Urinary bladder (tissue), 4 donors: ENCODE measurements around the gene PIP5K1B. TPM values are rescaled to one million over a fixed set of nuclear protein-coding genes. Genes with fewer than 3 reads are reported as not detected.

Source experiments
- DNase-seq: peaks from one replicate; pipeline ENCODE4 v3.0.0-alpha.2; 2015; ENCODE audit errors: extremely low spot score
- H3K27ac ChIP-seq: one replicate; pipeline ENCODE4 v1.5.1; 2013; ENCODE audit warnings: low read depth, mild to moderate bottlenecking, moderate library complexity
- H3K36me3 ChIP-seq: one replicate; pipeline ENCODE4 v1.6.1; 2013; ENCODE audit warnings: mild to moderate bottlenecking, moderate library complexity; ENCODE audit not compliant: insufficient read depth
- H3K4me1 ChIP-seq: one replicate; pipeline ENCODE4 v1.6.1; 2013; ENCODE audit warnings: mild to moderate bottlenecking, moderate library complexity; ENCODE audit not compliant: insufficient read depth
- H3K4me3 ChIP-seq: one replicate; pipeline ENCODE4 v1.5.1; 2013; ENCODE audit warnings: low read depth, low read length
- WGBS: extraction: QIAGEN DNeasy Blood & Tissue Kit; methylation state at CpG from one replicate; pipeline ENCODE4 v1.1.7; 2013; 5-methylcytosine and 5-hydroxymethylcytosine counted together
- polyA plus RNA-seq: library from polyadenylated mRNA; stranded (reverse); fragments of 200-250 nt; gene quantifications from one replicate; pipeline ENCODE4 v1.2.3, GENCODE V29; 2013
- total RNA-seq: library from RNA; depleted of rRNA; stranded (reverse); fragments of >200 nt; gene quantifications from one replicate; pipeline ENCODE4 v1.2.3, GENCODE V29; 2014
- donor health status: healthy with polysubstance abuse.
- donor health status: healthy.

PIP5K1B gene
- total and polyA plus RNA-seq, 2 donors = 3.1 to 6.4 TPM

- DNase-seq = no peak
- no peak overlapping the region for H3K4me3 ChIP-seq
- H3K36me3 ChIP-seq = no peaks in the 10 kb centered on the region
- 97% methylated on average over 1 of the region's 1 CpG for whole genome bisulfite sequencing
- H3K27ac ChIP-seq = no peak overlapping the region
- H3K4me1 ChIP-seq = no peaks in the 10 kb centered on the region
Observed at GRCh38 chr9:68957479-68957878, 252.4 kb downstream of the PIP5K1B start.

- no peak overlapping the region for H3K4me3 ChIP-seq
Observed at GRCh38 chr9:68961587-68961986, 256.5 kb downstream of the PIP5K1B start.

GRCh38 chr9:68963416-68963815 lies 258.4 kb downstream of the PIP5K1B start:
- DNase-seq = no peak
- no peaks in the 10 kb centered on the region for H3K36me3 ChIP-seq
- no peaks in the 10 kb centered on the region for H3K4me1 ChIP-seq
- H3K27ac ChIP-seq = no peak overlapping the region
- H3K4me3 ChIP-seq = no peak overlapping the region
- WGBS = 81% methylated on average over 3 of the region's 3 CpGs

More at GRCh38 chr9:68961587-68961986, 256.5 kb downstream of the PIP5K1B start:
- Histone ChIP-seq H3K4me1 (no peaks in the 10 kb centered on the region), H3K27ac (no peak overlapping the region), H3K36me3 (no peaks in the 10 kb centered on the region)
- 81% methylated on average over 4 of the region's 4 CpGs for WGBS
- DNase-seq = no peak

- Histone ChIP-seq H3K4me3 (no peak overlapping the region), H3K4me1 (no peaks in the 10 kb centered on the region), H3K27ac (no peak overlapping the region), H3K36me3 (no peaks in the 10 kb centered on the region)
- DNase-seq = no peak
- 58% methylated on average over 3 of the region's 3 CpGs for WGBS
Observed at GRCh38 chr9:68964102-68964541, 259.1 kb downstream of the PIP5K1B start.

GRCh38 chr9:68964765-68965164 lies 259.7 kb downstream of the PIP5K1B start:
- Histone ChIP-seq H3K4me1 (no peaks in the 10 kb centered on the region), H3K27ac (no peak overlapping the region), H3K4me3 (no peak overlapping the region), H3K36me3 (no peaks in the 10 kb centered on the region)
- DNase-seq = no peak
- WGBS = 74% methylated on average over 3 of the region's 3 CpGs

GRCh38 chr9:68966496-68966944 lies 261.5 kb downstream of the PIP5K1B start:
- Histone ChIP-seq H3K4me3 (no peak overlapping the region), H3K27ac (no peak overlapping the region), H3K36me3 (no peaks in the 10 kb centered on the region), H3K4me1 (no peaks in the 10 kb centered on the region)
- WGBS = 92% methylated on average over 1 of the region's 1 CpG
- no peak for DNase-seq

GRCh38 chr9:68967800-68968199 lies 262.8 kb downstream of the PIP5K1B start:
- WGBS = 59% methylated on average over 1 of the region's 1 CpG
- Histone ChIP-seq H3K4me3 (no peak overlapping the region), H3K27ac (no peak overlapping the region), H3K36me3 (no peaks in the 10 kb centered on the region), H3K4me1 (no peaks in the 10 kb centered on the region)
- DNase-seq = no peak

GRCh38 chr9:68969538-68969937 lies 264.5 kb downstream of the PIP5K1B start:
- no peaks in the 10 kb centered on the region for H3K4me1 ChIP-seq
- no peaks in the 10 kb centered on the region for H3K36me3 ChIP-seq
- 42% methylated on average over 4 of the region's 4 CpGs for WGBS
- DNase-seq = no peak
- no peak overlapping the region for H3K4me3 ChIP-seq
- no peak overlapping the region for H3K27ac ChIP-seq

GRCh38 chr9:68970151-68970550 lies 265.1 kb downstream of the PIP5K1B start:
- WGBS = 61% methylated on average over 2 of the region's 2 CpGs
- Histone ChIP-seq H3K27ac (no peak overlapping the region), H3K4me3 (no peak overlapping the region), H3K36me3 (no peaks in the 10 kb centered on the region), H3K4me1 (no peaks in the 10 kb centered on the region)
- DNase-seq = no peak

- Histone ChIP-seq H3K4me3 (no peak overlapping the region), H3K4me1 (no peaks in the 10 kb centered on the region), H3K27ac (no peak overlapping the region), H3K36me3 (no peaks in the 10 kb centered on the region)
- WGBS = 91% methylated on average over 3 of the region's 3 CpGs
- no peak for DNase-seq
Observed at GRCh38 chr9:68973619-68974018, 268.6 kb downstream of the PIP5K1B start.

- 75% methylated on average over 5 of the region's 5 CpGs for WGBS
- no peaks in the 10 kb centered on the region for H3K4me1 ChIP-seq
- H3K36me3 ChIP-seq = no peaks in the 10 kb centered on the region
- no peak overlapping the region for H3K27ac ChIP-seq
- DNase-seq = no peak
- H3K4me3 ChIP-seq = no peak overlapping the region
Observed at GRCh38 chr9:68974431-68974830, 269.4 kb downstream of the PIP5K1B start.

GRCh38 chr9:68974901-68975300 lies 269.9 kb downstream of the PIP5K1B start:
- H3K4me1 ChIP-seq = no peaks in the 10 kb centered on the region
- H3K4me3 ChIP-seq = no peak overlapping the region
- H3K27ac ChIP-seq = no peak overlapping the region
- DNase-seq = no peak
- WGBS = 77% methylated on average over 3 of the region's 3 CpGs
- H3K36me3 ChIP-seq = no peaks in the 10 kb centered on the region

- WGBS = 37% methylated on average over 5 of the region's 5 CpGs
Observed at GRCh38 chr9:68975365-68976043, 270.5 kb downstream of the PIP5K1B start.

GRCh38 chr9:68978066-68978465 lies 273.0 kb downstream of the PIP5K1B start:
- no peak overlapping the region for H3K27ac ChIP-seq
- DNase-seq = no peak
- H3K4me1 ChIP-seq = no peaks in the 10 kb centered on the region
- H3K36me3 ChIP-seq = no peaks in the 10 kb centered on the region
- 91% methylated on average over 4 of the region's 4 CpGs for WGBS
- no peak overlapping the region for H3K4me3 ChIP-seq

More at GRCh38 chr9:68975365-68976043, 270.5 kb downstream of the PIP5K1B start:
- H3K36me3 ChIP-seq = no peaks in the 10 kb centered on the region
- no peak overlapping the region for H3K4me3 ChIP-seq
- H3K4me1 ChIP-seq = no peaks in the 10 kb centered on the region
- DNase-seq = no peak
- H3K27ac ChIP-seq = no peak overlapping the region
